ENCODE data around the gene GALNT6. TPM values are rescaled to one million over a fixed set of nuclear protein-coding genes. Genes with fewer than 3 reads are reported as not detected.

GALNT6 gene
- total and polyA plus RNA-seq, 9 of the 15 experiments (the other 6 are each of a cell fraction or from before 2014, with no cell fraction given), result 1.5 to 8.6 (median 5.1) TPM

- POLR2A ChIA-PET, result interaction anchor here (0.7 to 1.4 kb wide), 13 partner anchors 10 to 648 kb away, joined by 3 to 5 read pairs (median 3); partner anchors contain the start of genes CSRNP2, POU6F1 and SMAGP
- peak overlapping the region; percentile 30; a peak in 2 of 4 replicates for H3K9ac ChIP-seq (ENCODE audit: insufficient read depth in 1 of 2, low read depth in 2 of 2, low read length in 2 of 2)
- intact Hi-C loops (cut with micrococcal nuclease), result loop anchor here (1.0 to 5.0 kb wide), 4 partner anchors 34 to 574 kb away; no protein-coding TSS in a partner anchor
- TF ChIP-seq HMG20B (CRISPR knock-in tag; IDR thresholded peaks at IDR 0.05) (no peak), TAF9B (IDR thresholded peaks at IDR 0.05; ENCODE audit: partially characterized antibody) (no peak), ELK1 (CRISPR knock-in tag; IDR thresholded peaks at IDR 0.05) (no peak), ZNF717 (CRISPR knock-in tag; IDR thresholded peaks at IDR 0.05) (no peak), HSF4 (CRISPR knock-in tag; IDR thresholded peaks at IDR 0.05; ENCODE audit: borderline replicate concordance) (no peak), SOX6 (IDR thresholded peaks at IDR 0.05) (peak; percentile 27; the same call in 1 of the 2 replicates), MAZ (CRISPR knock-in tag; conservative IDR thresholded peaks at IDR 0.05 in 1 of 2, IDR thresholded peaks at IDR 0.05 in 1 of 2) (peak; percentile 50 to 57; a peak in 3 of 4 replicates), SMAD4 (CRISPR knock-in tag; conservative IDR thresholded peaks at IDR 0.05) (peak; percentile 40; the same call in 1 of the 2 replicates), E2F6 (IDR thresholded peaks at IDR 0.05; ENCODE audit: borderline replicate concordance in 1 of 2, extremely low read depth in 1 of 2, insufficient read depth in 1 of 2, insufficient read length in 1 of 2, low read depth in 1 of 2, low read length in 1 of 2, poor library complexity in 1 of 2, severe bottlenecking in 1 of 2) (no peak), CSDE1 (IDR thresholded peaks at IDR 0.05) (no peak), TSC22D4 (tag; IDR thresholded peaks at IDR 0.05) (no peak), PKNOX1 (IDR thresholded peaks at IDR 0.05) (no peak), GTF2A2 (tag; IDR thresholded peaks at IDR 0.05) (no peak)
Measured at GRCh38 chr12:51341251-51342007, 49.8 kb downstream of the GALNT6 start.

More at GRCh38 chr12:51341251-51342007, 49.8 kb downstream of the GALNT6 start:
- peak overlapping the region; percentile 70 for H3K4me2 ChIP-seq (ENCODE audit: insufficient read depth, low read length)
- DNase-seq (ENCODE audit: extremely low read depth in 1 of 4, low spot score in 3 of 4) (peak; percentile 71 to 82 (median 72)), ATAC-seq (peak; percentile 85), FAIRE-seq (peak; percentile 96)
- BruUV-seq (replicated peaks), result no TSS peak
- in situ Hi-C loops (cut with MboI), result loop anchor here (5.0 kb wide), 1 partner anchor 74 kb away; no protein-coding TSS in a partner anchor
- no peaks in the 10 kb centered on the region for H3K9me1 ChIP-seq (ENCODE audit: control insufficient read depth, insufficient read depth, low read length)
- H3K9me3 ChIP-seq (replicated peaks; ENCODE audit: control insufficient read depth, insufficient read depth, low read depth, low read length), result no peaks in the 10 kb centered on the region
- H3K27ac ChIP-seq (ENCODE audit: extremely low read depth, low read depth, low read length), result peak overlapping the region; percentile 45; the same call in 2 of the 3 replicates
- H3K79me2 ChIP-seq (ENCODE audit: control insufficient read depth, insufficient read depth, low read length), result no peaks in the 10 kb centered on the region
- WGBS (ENCODE audit: insufficient coverage, low coverage, missing lambda C conversion rate), result 15% methylated on average over 6 of the region's 9 CpGs
- H4K20me1 ChIP-seq (replicated peaks; ENCODE audit: control insufficient read depth, insufficient read depth, low read length), result no peaks in the 10 kb centered on the region
- CTCF ChIA-PET (ENCODE audit: low intra/inter-chr PET ratio), result interaction anchor here (0.6 to 2.6 kb wide), 4 partner anchors 72 to 516 kb away, joined by 3 to 34 read pairs (median 7); partner anchors contain the start of gene SMAGP
- no peaks in the 10 kb centered on the region for H3K36me3 ChIP-seq (ENCODE audit: control insufficient read depth, insufficient read depth, low read length)
- no peak overlapping the region for H3K4me3 ChIP-seq
- H2AFZ ChIP-seq (ENCODE audit: low read depth, low read length), result peak overlapping the region; percentile 94
- peaks cover 11 to 16% of the 10 kb centered on the region in 2 experiments; a peak in 4 of 5 replicates for H3K4me1 ChIP-seq (replicated peaks in 1 of 2; ENCODE audit: control insufficient read depth in 2 of 2, insufficient read depth in 2 of 2, low read length in 2 of 2)
- no peaks in the 10 kb centered on the region for H3K27me3 ChIP-seq (ENCODE audit: control insufficient read depth in 2 of 2, insufficient read depth in 2 of 2, low read length in 2 of 2)
